SW 1271 (cell line): ENCODE results near the gene DCDC1.

Experiments
- DNase-seq, 2 experiments: peaks; one replicate each; lab custom pipeline; 2025; lab: John Stamatoyannopoulos, UW

Gene DCDC1

GRCh38 chr11:31236143-31236542, 133.4 kb downstream of the DCDC1 start:
- peak in 1 of 2 experiments; percentile 41 for DNase-seq

GRCh38 chr11:31233425-31233824, 136.1 kb downstream of the DCDC1 start:
- DNase-seq, result peak in 1 of 2 experiments; percentile 11

- no peak for DNase-seq
Observed at GRCh38 chr11:31231601-31232000, 137.9 kb downstream of the DCDC1 start.

- DNase-seq, result no peak
Observed at GRCh38 chr11:31218847-31219246, 150.7 kb downstream of the DCDC1 start.

GRCh38 chr11:31214372-31214771, 155.2 kb downstream of the DCDC1 start:
- no peak for DNase-seq

- DNase-seq, result no peak
Observed at GRCh38 chr11:31199378-31199777, 170.2 kb downstream of the DCDC1 start.

GRCh38 chr11:31173926-31174680, 195.4 kb downstream of the DCDC1 start:
- no peak for DNase-seq

- peak in 1 of 2 experiments; percentile 2 for DNase-seq
Observed at GRCh38 chr11:31160504-31161422, 208.8 kb downstream of the DCDC1 start.

GRCh38 chr11:31150841-31151240, 218.7 kb downstream of the DCDC1 start:
- DNase-seq, result no peak

- DNase-seq, result no peak
Observed at GRCh38 chr11:31150011-31150410, 219.5 kb downstream of the DCDC1 start.

GRCh38 chr11:31141789-31142188, 227.8 kb downstream of the DCDC1 start:
- no peak for DNase-seq

- no peak for DNase-seq
Observed at GRCh38 chr11:31139479-31139878, 230.1 kb downstream of the DCDC1 start.

GRCh38 chr11:31132531-31133421, 236.8 kb downstream of the DCDC1 start:
- no peak for DNase-seq

- DNase-seq, result no peak
Observed at GRCh38 chr11:31131760-31132159, 237.8 kb downstream of the DCDC1 start.

- DNase-seq, result no peak
Observed at GRCh38 chr11:31127290-31127689, 242.2 kb downstream of the DCDC1 start.

GRCh38 chr11:31120428-31120827, 249.1 kb downstream of the DCDC1 start:
- DNase-seq, result no peak

- DNase-seq, result no peak
Observed at GRCh38 chr11:31118566-31118965, 251.0 kb downstream of the DCDC1 start.

- DNase-seq, result no peak
Observed at GRCh38 chr11:31117038-31117437, 252.5 kb downstream of the DCDC1 start.

GRCh38 chr11:31114442-31114841, 255.1 kb downstream of the DCDC1 start:
- no peak for DNase-seq

- DNase-seq, result no peak
Observed at GRCh38 chr11:31110830-31111229, 258.7 kb downstream of the DCDC1 start.

- no peak for DNase-seq
Observed at GRCh38 chr11:31109446-31109845, 260.1 kb downstream of the DCDC1 start.

- no peak for DNase-seq
Observed at GRCh38 chr11:31107649-31108048, 261.9 kb downstream of the DCDC1 start.
